SH-SY5Y (cell line): ENCODE data around the gene NOP14.

ENCODE experiments used
- GATA2 ChIP-seq: IDR thresholded peaks from 2 replicates; pipeline ENCODE4 v1.6.1; 2011; ENCODE audit warnings: mild to moderate bottlenecking, low read depth, low read length
- GATA3 ChIP-seq: IDR thresholded peaks from 2 replicates; pipeline ENCODE4 v1.6.1; 2011; ENCODE audit warnings: low read depth, mild to moderate bottlenecking, low read length, moderate library complexity

DNA sequence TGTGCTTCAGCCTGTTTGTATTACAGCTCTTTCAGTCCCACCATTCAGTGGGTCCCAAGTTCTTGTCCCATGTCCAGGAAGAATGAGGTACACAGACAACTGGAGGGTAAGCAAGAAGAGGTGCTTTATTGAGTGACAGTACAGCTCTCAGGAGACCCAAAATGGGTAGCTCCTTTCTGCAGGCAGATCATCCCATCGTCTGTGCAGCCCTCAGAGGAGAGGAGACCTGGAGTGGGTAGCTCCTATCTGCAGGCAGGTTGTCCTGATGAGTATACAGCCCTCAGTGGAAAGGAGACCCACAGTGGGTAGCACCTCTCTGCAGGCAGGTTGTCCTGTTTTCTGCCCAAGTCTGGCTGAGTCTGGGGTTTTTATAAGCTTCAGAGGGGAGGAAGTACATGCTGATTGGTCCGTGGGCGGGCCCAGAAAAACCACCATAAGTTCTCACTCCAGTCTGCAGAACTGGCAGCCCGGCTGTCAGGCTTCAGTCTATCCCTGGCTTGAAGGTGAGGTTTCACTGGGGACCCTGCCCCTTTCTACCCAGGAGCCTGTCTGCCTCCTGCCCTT lies 18.1 kb upstream of the NOP14 start:
- TF ChIP-seq GATA2 (no peak), GATA3 (no peak)
